ENCODE data around the gene ZDHHC12.

- TF ChIP-seq EZH2 (IDR thresholded peaks at IDR 0.05; ENCODE audit: insufficient read depth, poor library complexity, severe bottlenecking), result no peak
- TF ChIP-seq EZH2phosphoT487 (IDR thresholded peaks at IDR 0.05; ENCODE audit: insufficient read depth, low read depth), result no peak
Measured at GRCh38 chr9:128677794-128678193, 46.1 kb downstream of the ZDHHC12 start.

All from GM23248 (cell line).